IMR-90 (cell line): ENCODE results near the gene LAMB1.

Experiments
- NFE2L2 ChIP-seq: fragments of 150-350 bp; IDR thresholded peaks from 2 replicates; pipeline ENCODE4 v1.6.1; 2016; ENCODE audit warnings: low read depth, mild to moderate bottlenecking, low read length
- RAD21 ChIP-seq: IDR thresholded peaks from 2 replicates; pipeline ENCODE4 v1.6.1; 2012; ENCODE audit warnings: low read length, improper control_type of control experiment
- RCOR1 ChIP-seq: IDR thresholded peaks from 2 replicates; pipeline ENCODE4 v1.6.1; 2012; ENCODE audit warnings: mild to moderate bottlenecking, low read length, improper control_type of control experiment; ENCODE audit not compliant: insufficient replicate concordance
- USF2 ChIP-seq: fragments of 150-350 bp; IDR thresholded peaks from 2 replicates; pipeline ENCODE4 v1.6.1; 2017; ENCODE audit warnings: mild to moderate bottlenecking, antibody characterized with exemption, low read length, low read depth
- TF ChIP-seq, protein P1 (sequence below): conservative IDR thresholded peaks from 2 replicates; pipeline ENCODE4 v1.5.1; 2012; ENCODE audit warnings: mild to moderate bottlenecking, low read depth, low read length, improper control_type of control experiment

DNA sequence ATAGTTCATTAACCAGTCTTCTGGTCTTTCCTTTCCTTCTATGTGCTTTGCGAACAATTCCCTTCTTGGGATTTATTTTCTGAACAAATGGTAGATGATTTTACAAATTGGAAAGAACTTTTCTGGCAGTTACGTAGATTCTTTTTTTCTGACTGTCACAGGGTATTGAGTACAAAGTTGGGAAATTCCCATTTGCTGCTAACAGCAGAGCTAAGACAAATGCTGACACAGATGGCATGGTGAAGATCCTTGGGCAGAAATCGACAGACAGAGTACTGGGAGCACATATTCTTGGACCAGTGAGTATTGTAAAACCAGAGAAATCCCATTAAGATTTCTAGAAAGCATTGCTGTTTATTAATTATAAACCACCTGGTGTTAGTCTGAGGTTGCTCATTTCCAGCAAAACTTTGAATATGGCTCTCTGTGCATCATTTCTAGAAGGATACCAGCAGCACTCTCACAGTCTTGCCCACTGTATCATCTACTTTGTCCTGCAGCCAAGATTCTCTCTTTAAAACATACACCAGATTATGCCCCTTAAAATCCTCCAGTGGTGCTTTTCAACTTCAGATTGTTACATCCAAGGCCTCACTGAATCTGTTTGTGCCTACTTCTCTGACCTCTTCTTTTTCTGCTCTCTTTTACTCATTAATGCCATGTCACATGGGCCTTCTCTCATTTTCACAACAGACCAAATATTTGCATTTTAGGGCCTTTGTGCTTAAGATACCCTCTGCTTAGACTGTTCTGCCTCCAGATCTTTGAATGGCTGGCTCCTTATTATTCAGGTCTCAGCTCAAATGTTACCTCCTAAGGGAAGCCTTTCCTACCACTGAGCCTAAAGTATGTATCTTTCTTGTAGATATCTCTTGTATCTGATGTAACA is 85.0 kb downstream of the LAMB1 start:
- TF ChIP-seq RCOR1, result no peak
- no peak for TF ChIP-seq RAD21
- TF ChIP-seq, protein P1, sequence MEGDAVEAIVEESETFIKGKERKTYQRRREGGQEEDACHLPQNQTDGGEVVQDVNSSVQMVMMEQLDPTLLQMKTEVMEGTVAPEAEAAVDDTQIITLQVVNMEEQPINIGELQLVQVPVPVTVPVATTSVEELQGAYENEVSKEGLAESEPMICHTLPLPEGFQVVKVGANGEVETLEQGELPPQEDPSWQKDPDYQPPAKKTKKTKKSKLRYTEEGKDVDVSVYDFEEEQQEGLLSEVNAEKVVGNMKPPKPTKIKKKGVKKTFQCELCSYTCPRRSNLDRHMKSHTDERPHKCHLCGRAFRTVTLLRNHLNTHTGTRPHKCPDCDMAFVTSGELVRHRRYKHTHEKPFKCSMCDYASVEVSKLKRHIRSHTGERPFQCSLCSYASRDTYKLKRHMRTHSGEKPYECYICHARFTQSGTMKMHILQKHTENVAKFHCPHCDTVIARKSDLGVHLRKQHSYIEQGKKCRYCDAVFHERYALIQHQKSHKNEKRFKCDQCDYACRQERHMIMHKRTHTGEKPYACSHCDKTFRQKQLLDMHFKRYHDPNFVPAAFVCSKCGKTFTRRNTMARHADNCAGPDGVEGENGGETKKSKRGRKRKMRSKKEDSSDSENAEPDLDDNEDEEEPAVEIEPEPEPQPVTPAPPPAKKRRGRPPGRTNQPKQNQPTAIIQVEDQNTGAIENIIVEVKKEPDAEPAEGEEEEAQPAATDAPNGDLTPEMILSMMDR, result no peak
- TF ChIP-seq USF2, result no peak
- TF ChIP-seq NFE2L2, result no peak
